HepG2 (cell line): ENCODE measurements around the gene C2orf92. TPM values are rescaled to one million over a fixed set of nuclear protein-coding genes. Genes with fewer than 3 reads are reported as not detected.

Experiments used
- AKNA ChIP-seq: sonication (generic); formaldehyde crosslinking; IDR thresholded peaks from 2 replicates; pipeline ENCODE4 v1.4.0; 2020; ENCODE audit warnings: missing genetic modification reagents, borderline replicate concordance
- GPN1 ChIP-seq: sonication (generic); formaldehyde crosslinking; IDR thresholded peaks from 2 replicates; pipeline ENCODE4 v1.5.1; 2020; ENCODE audit warnings: missing genetic modification reagents, borderline replicate concordance
- HMGXB3 ChIP-seq: sonication (generic); formaldehyde crosslinking; IDR thresholded peaks from 2 replicates; pipeline ENCODE4 v1.4.0; 2020; ENCODE audit warnings: missing genetic modification reagents, borderline replicate concordance
- POLR2A ChIP-seq, 2 experiments: IDR thresholded peaks; 2 replicates each; pipeline ENCODE4 v1.6.1; 2011; ENCODE audit warnings: low read depth in 2 of 2, low read length in 2 of 2, mild to moderate bottlenecking in 1 of 2, moderate library complexity in 1 of 2; ENCODE audit not compliant: insufficient read depth in 1 of 2
- RNF219 ChIP-seq: sonication (generic); formaldehyde crosslinking; IDR thresholded peaks from 2 replicates; pipeline ENCODE4 v1.5.0; 2020; ENCODE audit warnings: mild to moderate bottlenecking, missing genetic modification reagents
- SRSF4 ChIP-seq: fragments of 200-400 bp; formaldehyde crosslinking; IDR thresholded peaks from one replicate; pipeline ENCODE4 v1.6.1; 2018; ENCODE audit warnings: mild to moderate bottlenecking, low read depth, low read length, moderate library complexity; ENCODE audit not compliant: poor library complexity, severe bottlenecking
- ZBTB20 ChIP-seq: sonication (generic); formaldehyde crosslinking; IDR thresholded peaks from 2 replicates; pipeline ENCODE4 v1.8.1; 2023; ENCODE audit warnings: missing genetic modification reagents, low read depth, mild to moderate bottlenecking, borderline replicate concordance
- ZBTB42 ChIP-seq: sonication (generic); formaldehyde crosslinking; IDR thresholded peaks from 2 replicates; pipeline ENCODE4 v1.5.0; 2020; ENCODE audit warnings: mild to moderate bottlenecking, missing genetic modification reagents
- ZNF281 ChIP-seq: sonication (generic); formaldehyde crosslinking; IDR thresholded peaks from 2 replicates; pipeline ENCODE4 v1.4.0; 2020; ENCODE audit warnings: missing genetic modification reagents, borderline replicate concordance
- ZNF326 ChIP-seq: sonication (generic); formaldehyde crosslinking; IDR thresholded peaks from 2 replicates; pipeline ENCODE4 v1.4.0; 2020; ENCODE audit warnings: missing genetic modification reagents, borderline replicate concordance
- ZNF34 ChIP-seq: sonication (generic); formaldehyde crosslinking; IDR thresholded peaks from 2 replicates; pipeline ENCODE4 v1.4.0; 2020; ENCODE audit warnings: mild to moderate bottlenecking, missing genetic modification reagents, borderline replicate concordance
- polyA plus RNA-seq, 8 experiments: library from polyadenylated mRNA; depleted of rRNA in 3 of 8; stranded (reverse) in 7 of 8; unstranded in 1 of 8; fragments of >200 nt; fragmentation: Illumina TruSeq in 4 of 8; extraction: Trizol in 4 of 8; gene quantifications; 2 replicates each; pipeline versions ENCODE4 v1.2.1 to v1.2.3, GENCODE V29; 2011 to 2016; ENCODE audit warnings: low read depth in 4 of 8, missing spikeins in 1 of 8, mixed read lengths in 1 of 8; ENCODE audit not compliant: insufficient read depth in 1 of 8
- total RNA-seq, 5 experiments: library from RNA; depleted of rRNA; stranded (reverse); fragments of >200 nt; fragmentation: Illumina TruSeq; extraction: Trizol; gene quantifications; 2 replicates each; pipeline ENCODE4 v1.2.3, GENCODE V29; 2016; ENCODE audit warnings: low read depth in 1 of 5

Gene C2orf92
- total and polyA plus RNA-seq, 2 of the 13 experiments (the other 11 are each of a cell fraction or from before 2014, with no cell fraction given): 4.9 to 5.0 TPM

- TF ChIP-seq AKNA (CRISPR knock-in tag) (peak; percentile 80; the same call in 1 of the 2 replicates), HMGXB3 (CRISPR knock-in tag) (peak; percentile 65; the same call in 1 of the 2 replicates), ZBTB20 (CRISPR knock-in tag) (peak; percentile 68; the same call in 1 of the 2 replicates), POLR2A (IDR thresholded peaks at IDR 0.05; ENCODE audit: insufficient read depth in 1 of 2, low read depth in 2 of 2, low read length in 2 of 2) (peak; percentile 81 to 91), ZBTB42 (CRISPR knock-in tag) (no peak), ZNF34 (CRISPR knock-in tag) (no peak), GPN1 (CRISPR knock-in tag) (no peak), ZNF326 (CRISPR knock-in tag) (no peak), RNF219 (0 out of 2 replicates have a peak, but pooled peaks have one; percentile 45), ZNF281 (CRISPR knock-in tag) (no peak), SRSF4 (no peak)
Observed at GRCh38 chr2:97663962-97664635, 5.4 kb upstream of the C2orf92 start, which contains the start of gene ACTR1B (continued).
